ENCODE results near the gene IRF7. TPM values are rescaled to one million over a fixed set of nuclear protein-coding genes. Genes with fewer than 3 reads are reported as not detected.

Gene IRF7
- total and polyA plus RNA-seq, 9 donors: 0.28 to 59.1 (median 17.1) TPM

DNA sequence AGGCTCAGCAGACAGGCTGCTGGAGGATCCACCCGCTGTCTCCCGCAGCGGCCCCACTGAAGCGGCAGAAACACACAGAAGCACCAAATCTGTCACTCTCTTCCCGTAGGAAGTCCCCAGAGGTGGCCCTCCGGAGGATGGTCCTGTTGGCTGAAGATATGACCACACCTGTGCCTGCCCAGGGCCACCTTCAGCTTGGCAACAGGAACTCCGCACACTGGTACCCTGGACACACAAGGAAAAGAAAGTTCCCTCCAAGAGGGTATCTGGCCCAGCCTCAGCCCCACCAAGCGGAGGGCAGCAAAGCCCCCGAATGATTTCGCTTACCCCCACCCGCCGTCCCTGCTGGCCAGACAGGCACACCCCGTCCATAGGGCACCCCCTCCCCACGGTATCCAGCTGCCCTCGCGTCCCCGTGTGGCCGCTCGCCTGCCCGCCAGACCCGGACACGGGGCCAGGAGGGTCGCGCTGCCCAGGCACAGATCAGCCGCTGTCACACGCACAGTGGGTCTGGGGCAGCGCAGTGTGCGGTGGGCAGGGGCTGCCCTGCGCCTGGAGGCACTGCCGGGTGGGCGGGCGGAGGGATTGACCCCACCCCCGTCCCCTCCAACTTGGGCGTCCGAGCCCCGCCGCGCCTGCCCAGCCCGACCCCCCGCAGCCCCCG lies 48.0 kb downstream of the IRF7 start:
- DNase-seq: no peak
- 19 to 35% (median 23%) methylated on average over 28 to 41 of the region's 41 CpGs for WGBS, 3 donors
- Histone ChIP-seq H3K9me3 (no peaks in the 10 kb centered on the region), H3K4me3 (peak overlapping the region; percentile 57), H3K27ac (peak overlapping the region; percentile 56 to 84), H3K4me1 (ENCODE audit: insufficient read depth) (peaks cover 2% of the 10 kb centered on the region), H3K27me3 (no peaks in the 10 kb centered on the region), H3K36me3 (no peaks in the 10 kb centered on the region)
- TF ChIP-seq, protein P1, sequence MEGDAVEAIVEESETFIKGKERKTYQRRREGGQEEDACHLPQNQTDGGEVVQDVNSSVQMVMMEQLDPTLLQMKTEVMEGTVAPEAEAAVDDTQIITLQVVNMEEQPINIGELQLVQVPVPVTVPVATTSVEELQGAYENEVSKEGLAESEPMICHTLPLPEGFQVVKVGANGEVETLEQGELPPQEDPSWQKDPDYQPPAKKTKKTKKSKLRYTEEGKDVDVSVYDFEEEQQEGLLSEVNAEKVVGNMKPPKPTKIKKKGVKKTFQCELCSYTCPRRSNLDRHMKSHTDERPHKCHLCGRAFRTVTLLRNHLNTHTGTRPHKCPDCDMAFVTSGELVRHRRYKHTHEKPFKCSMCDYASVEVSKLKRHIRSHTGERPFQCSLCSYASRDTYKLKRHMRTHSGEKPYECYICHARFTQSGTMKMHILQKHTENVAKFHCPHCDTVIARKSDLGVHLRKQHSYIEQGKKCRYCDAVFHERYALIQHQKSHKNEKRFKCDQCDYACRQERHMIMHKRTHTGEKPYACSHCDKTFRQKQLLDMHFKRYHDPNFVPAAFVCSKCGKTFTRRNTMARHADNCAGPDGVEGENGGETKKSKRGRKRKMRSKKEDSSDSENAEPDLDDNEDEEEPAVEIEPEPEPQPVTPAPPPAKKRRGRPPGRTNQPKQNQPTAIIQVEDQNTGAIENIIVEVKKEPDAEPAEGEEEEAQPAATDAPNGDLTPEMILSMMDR (IDR thresholded peaks at IDR 0.05): no peak
- TF ChIP-seq EP300 (IDR thresholded peaks at IDR 0.05): no peak
- TF ChIP-seq POLR2A (IDR thresholded peaks at IDR 0.05): no peak
- intact Hi-C loops (cut with DNase I): no loop called here

DNA sequence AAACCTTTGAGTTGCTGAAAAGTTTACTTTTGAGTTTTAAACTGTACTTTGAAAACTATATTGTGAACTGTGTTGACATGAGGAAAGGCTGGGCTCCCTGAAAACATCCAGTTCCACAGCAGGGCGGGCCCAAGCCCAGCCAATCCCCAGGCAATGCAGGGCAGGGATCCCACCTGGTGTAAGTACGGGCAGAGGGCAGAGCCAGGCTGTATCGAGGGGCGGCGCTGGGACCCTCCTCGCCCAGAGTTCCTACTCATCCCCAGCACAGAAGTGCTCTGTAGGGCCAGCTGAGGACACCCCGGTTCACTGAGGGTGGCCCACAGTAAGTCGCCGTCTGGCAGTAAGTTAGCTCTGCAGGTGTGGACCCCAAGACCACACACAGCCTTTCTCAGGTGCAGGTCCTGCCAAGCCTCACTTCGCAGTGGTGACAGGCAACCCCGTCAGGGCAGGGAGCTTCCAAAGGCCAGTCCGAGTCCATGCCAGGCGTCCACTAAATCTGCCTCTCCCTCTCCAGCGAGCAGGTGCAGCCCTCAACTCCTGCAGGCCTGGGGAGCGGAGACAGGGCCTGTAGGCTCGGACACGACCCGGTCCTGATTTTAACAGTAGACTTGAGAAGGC lies 48.6 kb downstream of the IRF7 start:
- 89 to 92% (median 89%) methylated on average over 16 to 18 of the region's 18 CpGs for WGBS, 3 donors
- DNase-seq: peak in 3 of 5 donors; percentile 49 to 56 (median 54)
- Histone ChIP-seq H3K4me1 (ENCODE audit: insufficient read depth) (peaks cover 2% of the 10 kb centered on the region), H3K9me3 (no peaks in the 10 kb centered on the region), H3K4me3 (no peak overlapping the region), H3K27me3 (no peaks in the 10 kb centered on the region), H3K27ac (peak overlapping the region in 1 of 2 donors; percentile 84), H3K36me3 (no peaks in the 10 kb centered on the region)
- intact Hi-C loops (cut with DNase I): no loop called here
- TF ChIP-seq EP300 (IDR thresholded peaks at IDR 0.05) (no peak), POLR2A (IDR thresholded peaks at IDR 0.05) (no peak)
- TF ChIP-seq, protein P1 (IDR thresholded peaks at IDR 0.05): no peak

DNA sequence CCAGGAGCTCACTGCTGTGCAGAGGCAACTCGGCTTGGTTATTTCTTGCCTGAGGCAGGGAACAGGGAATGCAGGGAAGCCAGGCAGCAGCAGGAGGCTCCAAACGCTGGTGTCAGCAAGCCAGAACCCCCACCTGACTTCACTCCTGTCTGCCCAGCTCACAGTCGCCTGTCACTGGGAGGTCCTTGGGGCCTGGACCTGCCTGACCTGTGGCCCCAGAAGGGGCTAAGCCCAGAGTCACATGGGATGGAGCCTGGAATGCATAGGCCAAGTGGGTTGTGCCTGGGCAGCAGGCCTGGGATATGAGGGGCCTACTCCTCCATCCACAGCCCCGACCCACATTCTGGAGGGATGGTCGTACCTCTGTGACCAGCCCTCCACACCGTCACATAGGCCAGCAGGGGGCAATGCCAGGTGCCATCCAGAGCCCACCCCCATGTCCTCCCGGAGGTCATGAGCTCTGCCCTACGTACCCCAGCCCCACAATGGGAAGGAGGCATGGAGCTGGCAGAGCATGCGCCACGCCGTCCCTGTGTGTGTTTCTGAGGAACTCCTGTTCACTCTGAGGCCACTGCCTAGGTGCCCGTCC lies 49.7 kb downstream of the IRF7 start:
- peak in 2 of 5 donors; percentile 38 to 48 for DNase-seq
- Histone ChIP-seq H3K27ac (no peak overlapping the region), H3K4me1 (ENCODE audit: insufficient read depth) (peaks cover 6% of the 10 kb centered on the region), H3K9me3 (no peaks in the 10 kb centered on the region), H3K27me3 (no peaks in the 10 kb centered on the region), H3K36me3 (no peaks in the 10 kb centered on the region), H3K4me3 (no peak overlapping the region)
- intact Hi-C loops (cut with DNase I): no loop called here
- TF ChIP-seq EP300 (IDR thresholded peaks at IDR 0.05) (no peak), POLR2A (IDR thresholded peaks at IDR 0.05) (no peak)
- TF ChIP-seq, protein P1 (IDR thresholded peaks at IDR 0.05): no peak
- 83 to 86% (median 84%) methylated on average over 12 of the region's 12 CpGs for WGBS, 3 donors

DNA sequence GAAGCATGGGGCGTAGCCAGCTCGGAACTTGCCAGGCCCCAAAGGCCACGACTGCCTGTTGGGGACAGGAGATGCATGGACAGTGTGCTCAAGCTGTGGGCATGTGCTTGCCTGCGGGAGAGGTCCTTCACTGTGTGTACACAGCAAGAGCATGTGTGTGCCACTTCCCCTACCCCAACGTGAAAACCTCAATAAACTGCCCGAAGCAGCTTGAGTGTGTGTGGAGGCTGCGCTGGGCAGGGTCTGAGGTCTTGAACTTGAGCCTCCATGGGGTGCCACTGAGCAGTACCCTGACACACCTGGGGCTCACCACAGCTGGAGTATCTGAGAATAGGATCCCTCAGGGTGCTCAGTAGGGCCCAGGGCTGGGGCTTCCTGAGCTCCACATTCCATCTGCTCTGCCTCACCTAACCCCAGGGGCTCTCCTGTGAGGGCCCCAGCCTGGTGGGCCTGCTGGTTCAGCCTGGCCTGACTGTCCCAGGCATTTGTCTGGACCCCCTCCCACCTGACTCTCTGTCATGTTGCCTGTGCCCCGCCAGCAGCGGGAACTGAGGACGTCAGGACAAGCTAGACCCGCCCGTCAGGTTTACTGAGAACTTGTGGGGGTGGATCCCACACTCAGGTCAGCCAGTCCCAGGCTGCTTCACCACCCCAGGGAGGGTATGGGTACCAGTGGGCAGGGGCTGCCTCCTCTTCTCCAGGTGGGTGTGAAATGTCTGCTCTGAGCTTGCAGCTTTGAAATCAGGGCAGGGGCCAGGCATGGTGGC lies 51.8 kb downstream of the IRF7 start:
- 81 to 87% (median 86%) methylated on average over 11 to 12 of the region's 12 CpGs for WGBS, 3 donors
- TF ChIP-seq EP300 (IDR thresholded peaks at IDR 0.05) (no peak), POLR2A (IDR thresholded peaks at IDR 0.05) (no peak)
- TF ChIP-seq, protein P1 (IDR thresholded peaks at IDR 0.05): no peak
- Histone ChIP-seq H3K27me3 (no peaks in the 10 kb centered on the region), H3K36me3 (no peaks in the 10 kb centered on the region), H3K27ac (no peak overlapping the region), H3K4me3 (no peak overlapping the region), H3K4me1 (ENCODE audit: insufficient read depth) (peaks cover 8% of the 10 kb centered on the region), H3K9me3 (no peaks in the 10 kb centered on the region)
- intact Hi-C loops (cut with DNase I): loop anchor here in 1 of 4 donors (5.0 kb wide), 1 partner anchor 1263 kb away; no protein-coding TSS in a partner anchor
- DNase-seq: peak in 2 of 5 donors; percentile 36 to 37

All from ovary (tissue), 9 donors.